NCI-H187 treated with DMSO at 0.1 percent for 48 hours (cell line): ENCODE measurements around the gene NTN3.
A peak's percentile ranks its signal among the peaks of the same experiment; 100 is the strongest.

ENCODE experiments used
- DNase-seq: peaks from one replicate; lab custom pipeline; 2025; lab: John Stamatoyannopoulos, UW

The NTN3 gene

GRCh38 chr16:2466667-2467527 is 4.2 kb upstream of the NTN3 start:
- no peak for DNase-seq

DNA sequence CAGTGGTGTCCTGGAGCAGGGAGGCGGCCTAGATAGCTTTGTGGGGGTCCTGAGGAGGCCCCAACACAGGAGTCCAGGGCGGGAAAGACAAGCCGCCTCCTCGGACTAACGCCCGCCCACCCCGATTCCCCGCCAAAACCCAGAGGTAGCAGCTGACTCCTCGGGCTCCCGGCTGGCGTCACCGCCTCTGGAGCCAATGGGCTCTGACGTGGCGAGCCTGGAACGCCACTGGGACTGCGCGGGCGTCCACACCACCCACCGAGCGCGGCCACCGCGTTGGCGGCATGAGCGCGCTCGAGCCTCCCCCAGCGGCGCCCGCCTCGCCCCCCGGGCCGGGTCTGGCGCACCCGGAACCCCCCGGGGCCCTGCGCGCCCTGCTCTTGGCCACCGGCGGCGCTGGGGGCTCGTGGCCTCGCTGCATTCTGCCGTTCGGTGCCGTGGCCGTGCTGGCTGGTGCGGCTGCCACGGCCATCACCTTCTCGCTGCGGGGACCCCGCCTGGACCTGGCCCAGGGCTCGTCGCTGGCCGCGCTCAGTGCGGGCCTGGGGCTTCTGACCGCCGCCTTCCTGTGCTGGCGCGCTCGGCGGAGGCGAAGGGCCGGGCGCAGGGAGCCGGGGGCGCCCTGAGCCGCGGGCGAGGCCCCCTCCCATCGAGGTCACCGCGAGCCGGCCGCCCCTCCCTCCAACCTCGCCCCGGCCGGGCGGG is 3.4 kb upstream of the NTN3 start:
- DNase-seq, result peak; percentile 50

- peak; percentile 87 for DNase-seq
Measured at GRCh38 chr16:2468233-2468724, 2.8 kb upstream of the NTN3 start.

GRCh38 chr16:2468725-2469398 is 2.2 kb upstream of the NTN3 start:
- peak; percentile 97 for DNase-seq

GRCh38 chr16:2469399-2470233 is 1.5 kb upstream of the NTN3 start:
- no peak for DNase-seq

DNA sequence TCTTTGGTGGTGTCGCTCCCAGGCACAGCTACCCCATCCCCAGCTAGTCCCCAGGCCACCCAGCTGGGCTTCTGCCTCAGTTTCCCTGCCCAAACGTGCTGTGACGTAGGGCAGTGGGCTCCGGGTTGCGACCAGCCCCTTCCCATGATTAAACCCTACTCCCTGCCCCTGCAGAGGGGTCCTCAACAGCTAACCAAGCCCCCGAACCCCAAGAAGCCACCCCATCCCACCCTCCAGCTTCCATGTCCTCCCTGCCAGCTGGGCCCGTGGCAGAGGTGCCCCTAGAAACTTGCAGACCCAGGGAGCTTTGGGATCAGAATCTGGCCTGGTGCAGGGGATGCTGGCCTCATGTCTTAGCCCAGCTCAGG is 879 bp upstream of the NTN3 start:
- no peak for DNase-seq

- peak; percentile 74 for DNase-seq
Measured at GRCh38 chr16:2470603-2471015, 488 bp upstream of the NTN3 start.

GRCh38 chr16:2471653-2472487 is 773 bp downstream of the NTN3 start:
- no peak for DNase-seq

GRCh38 chr16:2472488-2472864 is 1.4 kb downstream of the NTN3 start:
- no peak for DNase-seq

GRCh38 chr16:2472885-2473445 is 1.9 kb downstream of the NTN3 start:
- no peak for DNase-seq

- no peak for DNase-seq
Measured at GRCh38 chr16:2473446-2473926, 2.4 kb downstream of the NTN3 start.

DNA sequence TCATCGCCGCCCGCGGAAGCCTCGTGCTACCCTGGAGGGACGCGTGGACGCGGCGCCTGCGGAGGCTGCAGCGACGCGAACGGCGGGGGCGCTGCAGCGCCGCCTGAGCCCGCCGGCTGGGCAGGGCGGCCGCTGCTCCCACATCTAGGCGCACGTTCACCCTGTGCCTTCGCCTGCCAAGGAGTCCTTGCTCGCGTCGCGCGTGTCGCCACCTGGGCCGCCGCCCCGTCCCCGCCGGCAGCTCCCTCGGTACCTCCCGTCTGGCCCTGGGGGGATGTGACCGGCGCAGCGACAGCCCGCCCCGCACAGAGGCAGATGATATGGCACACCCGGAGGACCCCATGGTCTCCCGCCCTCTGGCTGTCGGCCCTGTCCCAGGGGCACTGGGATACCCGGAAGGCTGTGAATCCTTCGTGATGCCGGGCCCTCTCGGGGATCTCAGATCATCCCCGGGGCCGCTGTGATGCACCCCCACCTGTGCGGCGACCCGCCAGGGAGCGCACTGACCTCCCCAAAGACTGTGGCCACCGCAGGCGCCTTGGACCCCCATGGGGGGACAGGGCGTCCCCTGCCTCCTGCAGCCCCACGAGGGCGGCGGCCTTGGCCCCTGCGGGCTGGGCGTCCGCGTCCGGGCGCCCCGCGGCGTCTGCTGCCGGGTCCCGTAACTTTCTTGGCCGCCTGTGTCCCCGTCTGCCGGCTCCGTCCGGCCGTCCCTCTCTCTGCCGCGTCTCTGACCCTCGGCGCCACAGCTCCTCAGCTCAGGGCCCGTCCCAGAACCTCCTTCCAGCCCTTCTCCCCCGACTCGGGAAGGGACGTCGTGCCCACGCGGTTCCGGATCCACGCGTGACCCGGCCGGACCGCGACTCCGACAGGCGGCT is 3.1 kb downstream of the NTN3 start:
- no peak for DNase-seq

- no peak for DNase-seq
Measured at GRCh38 chr16:2474877-2475412, 3.8 kb downstream of the NTN3 start, which contains the start of gene TBC1D24. Gene TBC1D24 (plus strand): TSS chr16:2475127. CDS start chr16:2496149, 21,022 bp downstream.

DNA sequence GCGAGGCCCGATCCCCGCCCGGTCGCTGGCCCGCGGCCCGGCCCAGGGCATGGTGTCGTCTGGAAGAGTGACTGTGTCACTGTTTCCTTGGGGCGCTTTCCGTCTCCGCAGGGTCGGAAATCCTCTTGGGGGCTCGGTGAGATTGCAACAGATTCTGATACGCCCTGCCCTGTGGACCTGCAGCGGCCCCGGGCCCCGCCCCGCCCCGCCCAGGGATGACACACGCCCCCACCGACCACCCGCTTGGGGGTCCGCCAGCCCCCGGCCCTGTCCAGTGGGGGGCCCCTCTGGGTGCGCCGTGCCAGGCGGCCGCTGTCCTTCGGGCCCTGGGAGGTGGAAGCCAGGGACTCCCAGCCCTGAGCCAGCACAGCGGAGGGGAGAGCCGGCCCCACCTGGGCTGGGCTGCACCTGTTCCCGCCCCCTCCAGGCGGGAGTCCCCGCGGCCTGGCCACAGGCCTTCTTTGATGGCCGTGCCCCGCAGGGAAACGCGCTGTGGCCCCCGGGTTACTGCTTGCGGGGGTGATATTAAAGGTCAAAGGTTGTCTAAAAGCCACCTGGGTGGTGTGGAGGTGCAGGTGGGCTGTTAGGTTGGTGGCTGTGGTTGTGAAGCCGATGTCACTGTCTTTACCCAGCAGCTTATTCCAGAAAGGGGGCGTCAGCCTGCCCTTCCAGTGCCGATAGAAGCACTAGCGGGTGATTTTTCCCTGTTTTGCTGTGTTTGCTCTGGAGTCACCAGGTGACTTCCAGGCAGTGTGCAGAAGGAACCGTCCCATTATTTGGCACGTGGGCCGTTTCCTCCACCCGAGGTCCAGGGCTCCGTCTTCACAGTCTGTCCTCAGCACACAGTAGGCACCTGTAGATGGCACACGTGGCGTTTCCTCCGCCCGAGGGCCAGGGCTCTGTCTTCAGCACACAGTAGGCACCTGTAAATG is 4.6 kb downstream of the NTN3 start:
- DNase-seq, result no peak

DNA sequence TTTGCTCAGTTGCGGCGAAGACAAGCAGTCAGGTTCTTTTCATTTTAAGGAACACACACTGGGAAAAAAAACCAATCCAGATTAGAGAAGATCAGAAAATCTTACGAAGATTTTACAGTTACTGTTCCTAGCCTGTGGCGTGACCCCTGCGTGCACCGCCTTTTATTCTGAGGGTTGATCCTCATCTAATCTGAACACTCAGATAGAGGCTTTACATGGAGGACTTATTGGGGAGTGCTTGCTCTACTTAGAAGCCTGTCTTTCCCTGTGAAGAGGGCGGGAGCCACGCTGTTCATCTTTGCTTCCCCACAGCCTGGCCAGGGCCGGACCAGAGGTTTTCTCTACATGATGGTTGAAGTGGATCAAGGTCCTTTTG is 5.2 kb downstream of the NTN3 start:
- no peak for DNase-seq

GRCh38 chr16:2476741-2477140 is 5.6 kb downstream of the NTN3 start:
- no peak for DNase-seq

GRCh38 chr16:2477327-2477726 is 6.2 kb downstream of the NTN3 start:
- DNase-seq, result no peak

- no peak for DNase-seq
Measured at GRCh38 chr16:2478279-2478678, 7.2 kb downstream of the NTN3 start.
